ENCODE results near the gene HBEGF. TPM values are rescaled to one million over a fixed set of nuclear protein-coding genes. Genes with fewer than 3 reads are reported as not detected.

The HBEGF gene
- total RNA-seq, 1 experiment from 2014 or later: 12.3 TPM

DNA sequence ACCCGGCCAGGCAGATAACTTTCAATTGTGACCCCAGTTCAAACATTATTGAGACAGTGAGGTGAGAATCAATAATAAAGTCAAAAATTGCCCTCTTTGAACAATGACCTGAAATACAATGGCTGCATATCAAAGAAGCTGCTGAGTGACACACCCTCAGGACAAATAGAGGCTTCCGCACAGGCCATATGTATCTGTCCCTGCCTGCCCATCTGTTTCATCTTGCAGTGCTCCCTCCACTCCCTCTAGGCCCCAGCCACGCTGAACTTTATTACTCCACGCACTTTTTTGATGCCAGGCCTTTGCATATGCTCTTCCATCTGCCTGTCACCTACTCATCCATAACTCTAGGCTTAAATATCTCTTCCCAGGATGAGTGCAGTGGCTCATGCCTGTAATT, 27.6 kb downstream of the HBEGF start:
- Histone ChIP-seq H3K4me3 (replicated peaks in 1 of 2; ENCODE audit: low read depth in 1 of 2, low read length in 2 of 2) (no peak overlapping the region), H3K9ac (ENCODE audit: low read length) (no peak overlapping the region), H3K27me3 (ENCODE audit: insufficient read depth, low read length) (no peaks in the 10 kb centered on the region), H4K20me1 (ENCODE audit: insufficient read depth) (no peaks in the 10 kb centered on the region), H3K36me3 (ENCODE audit: control insufficient read depth in 1 of 2, insufficient read depth in 2 of 2, low read length in 2 of 2) (no peaks in the 10 kb centered on the region), H3K9me2 (ENCODE audit: insufficient read depth) (no peaks in the 10 kb centered on the region), H3K9me3 (ENCODE audit: control insufficient read depth in 1 of 2, insufficient read depth in 1 of 2, low read depth in 1 of 2, low read length in 2 of 2) (no peaks in the 10 kb centered on the region), H3K27ac (ENCODE audit: low read depth, low read length) (no peak overlapping the region), H3K4me1 (ENCODE audit: control insufficient read depth in 1 of 2, insufficient read depth in 2 of 2, low read length in 2 of 2) (peaks cover 9 to 18% of the 10 kb centered on the region in 2 experiments), H2AFZ (ENCODE audit: low read depth, low read length, poor library complexity, severe bottlenecking) (no peak overlapping the region), H3K4me2 (ENCODE audit: low read length) (no peak overlapping the region), H3K79me2 (ENCODE audit: insufficient read depth, low read length) (no peaks in the 10 kb centered on the region)
- DNase-seq (ENCODE audit: low read depth, low spot score) (no peak), ATAC-seq (no peak)
- TF ChIP-seq, protein P1, sequence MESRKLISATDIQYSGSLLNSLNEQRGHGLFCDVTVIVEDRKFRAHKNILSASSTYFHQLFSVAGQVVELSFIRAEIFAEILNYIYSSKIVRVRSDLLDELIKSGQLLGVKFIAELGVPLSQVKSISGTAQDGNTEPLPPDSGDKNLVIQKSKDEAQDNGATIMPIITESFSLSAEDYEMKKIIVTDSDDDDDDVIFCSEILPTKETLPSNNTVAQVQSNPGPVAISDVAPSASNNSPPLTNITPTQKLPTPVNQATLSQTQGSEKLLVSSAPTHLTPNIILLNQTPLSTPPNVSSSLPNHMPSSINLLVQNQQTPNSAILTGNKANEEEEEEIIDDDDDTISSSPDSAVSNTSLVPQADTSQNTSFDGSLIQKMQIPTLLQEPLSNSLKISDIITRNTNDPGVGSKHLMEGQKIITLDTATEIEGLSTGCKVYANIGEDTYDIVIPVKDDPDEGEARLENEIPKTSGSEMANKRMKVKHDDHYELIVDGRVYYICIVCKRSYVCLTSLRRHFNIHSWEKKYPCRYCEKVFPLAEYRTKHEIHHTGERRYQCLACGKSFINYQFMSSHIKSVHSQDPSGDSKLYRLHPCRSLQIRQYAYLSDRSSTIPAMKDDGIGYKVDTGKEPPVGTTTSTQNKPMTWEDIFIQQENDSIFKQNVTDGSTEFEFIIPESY (IDR thresholded peaks at IDR 0.05; ENCODE audit: extremely low read depth, insufficient replicate concordance, low read length): no peak
- no peak for TF ChIP-seq CEBPB (IDR thresholded peaks at IDR 0.05; ENCODE audit: low read depth)
- TF ChIP-seq FOSL1 (IDR thresholded peaks at IDR 0.05; ENCODE audit: low read depth): no peak
- TF ChIP-seq ZFX (IDR thresholded peaks at IDR 0.05): no peak
- no peak for TF ChIP-seq EZH2 (IDR thresholded peaks at IDR 0.05)
- TF ChIP-seq SRF (IDR thresholded peaks at IDR 0.05; ENCODE audit: low read depth): no peak
- TF ChIP-seq POLR2A (IDR thresholded peaks at IDR 0.05; ENCODE audit: borderline replicate concordance, extremely low read depth, insufficient read depth, insufficient read length): no peak
- no peak for TF ChIP-seq EGR1 (IDR thresholded peaks at IDR 0.05; ENCODE audit: low read depth)
- TF ChIP-seq RAD21 (IDR thresholded peaks at IDR 0.05; ENCODE audit: low read depth): no peak
- TF ChIP-seq TCF7L2 (IDR thresholded peaks at IDR 0.05; ENCODE audit: borderline replicate concordance, extremely low read depth, insufficient read depth, insufficient read length): no peak
- no TSS peak for BruUV-seq (replicated peaks)
- intact Hi-C loops (cut with micrococcal nuclease): no loop called here
- RAD21 ChIA-PET (ENCODE audit: low non-redundant PET in 1 of 2, low total read pairs in 2 of 2, uncharacterized antibody in 2 of 2, unreplicated experiment in 2 of 2): no interaction called here
- CTCF ChIA-PET: no interaction called here
- POLR2A ChIA-PET: no interaction called here

DNA sequence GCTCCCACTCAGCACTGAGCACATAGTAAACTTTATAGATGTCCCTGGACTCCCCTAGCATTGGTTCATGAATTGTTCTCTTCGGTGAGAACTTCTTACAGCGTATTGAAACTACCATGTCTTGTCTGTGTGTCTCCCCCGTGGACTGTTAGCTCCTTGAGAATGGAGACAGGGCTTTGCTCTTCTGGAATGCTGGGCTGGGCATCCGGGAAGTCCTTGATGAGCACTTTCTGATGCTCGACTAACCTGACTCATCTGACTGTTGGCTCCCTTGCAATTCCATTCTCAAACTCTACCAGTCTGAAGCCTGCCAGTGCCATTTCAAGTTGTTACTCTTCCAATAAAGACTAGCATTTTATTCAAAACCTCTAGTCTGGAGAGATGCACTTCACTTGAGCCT, 28.5 kb downstream of the HBEGF start:
- Histone ChIP-seq H3K79me2 (ENCODE audit: insufficient read depth, low read length) (no peaks in the 10 kb centered on the region), H3K4me1 (ENCODE audit: control insufficient read depth in 1 of 2, insufficient read depth in 2 of 2, low read length in 2 of 2) (peaks cover under 1 to 9% of the 10 kb centered on the region in 2 experiments; a peak in 3 of 4 replicates), H3K4me2 (ENCODE audit: low read length) (no peak overlapping the region), H2AFZ (ENCODE audit: low read depth, low read length, poor library complexity, severe bottlenecking) (no peak overlapping the region), H4K20me1 (ENCODE audit: insufficient read depth) (no peaks in the 10 kb centered on the region), H3K27ac (ENCODE audit: low read depth, low read length) (no peak overlapping the region), H3K9me2 (ENCODE audit: insufficient read depth) (no peaks in the 10 kb centered on the region), H3K9me3 (ENCODE audit: control insufficient read depth in 1 of 2, insufficient read depth in 1 of 2, low read depth in 1 of 2, low read length in 2 of 2) (no peaks in the 10 kb centered on the region), H3K4me3 (replicated peaks in 1 of 2; ENCODE audit: low read depth in 1 of 2, low read length in 2 of 2) (no peak overlapping the region), H3K27me3 (ENCODE audit: insufficient read depth, low read length) (no peaks in the 10 kb centered on the region), H3K36me3 (ENCODE audit: control insufficient read depth in 1 of 2, insufficient read depth in 2 of 2, low read length in 2 of 2) (no peaks in the 10 kb centered on the region), H3K9ac (ENCODE audit: low read length) (no peak overlapping the region)
- TF ChIP-seq ZNF274 (IDR thresholded peaks at IDR 0.05; ENCODE audit: low read depth, low read length): no peak
- ChIA-PET POLR2A (no interaction called here), CTCF (interaction anchor here (1.1 kb wide), 1 partner anchor 34 kb away, joined by 3 read pairs; no protein-coding TSS in a partner anchor), RAD21 (ENCODE audit: low non-redundant PET in 1 of 2, low total read pairs in 2 of 2, uncharacterized antibody in 2 of 2, unreplicated experiment in 2 of 2) (no interaction called here)
- ATAC-seq (peak; percentile 38; the same call in 1 of the 2 replicates), DNase-seq (ENCODE audit: low read depth, low spot score) (no peak)
- intact Hi-C loops (cut with micrococcal nuclease): no loop called here
- no TSS peak for BruUV-seq (replicated peaks)
